Natural killer cell (primary cell): ENCODE results near the gene CPOX. TPM values are rescaled to one million over a fixed set of nuclear protein-coding genes. Genes with fewer than 3 reads are reported as not detected.
A peak's percentile ranks its signal among the peaks of the same experiment; 100 is the strongest.

Experiments
- ATAC-seq, 3 donors: fragments of 150-1000 bp in 2 of 3; fragments of 200-7000 bp in 1 of 3; cut with Tn5 transposase; 1 replicate in 1 of 3; 2 replicates in 2 of 3; pipeline ENCODE4 v1.10.0; 2021; ENCODE audit warnings: mild to moderate bottlenecking in 2 of 3, moderate library complexity in 2 of 3
- DNase-seq, 2 donors: peaks; one replicate each; pipeline versions ENCODE4 v3.0.0 to v3.0.0-alpha.2; 2013 to 2021; ENCODE audit warnings: mixed read lengths in 1 of 2
- H3K27ac ChIP-seq: one replicate; pipeline ENCODE4 v1.5.1; 2013; ENCODE audit warnings: mild to moderate bottlenecking, low read length
- H3K27me3 ChIP-seq: one replicate; pipeline ENCODE4 v1.6.1; 2013; ENCODE audit warnings: low read length; ENCODE audit not compliant: control insufficient read depth, insufficient read depth
- H3K36me3 ChIP-seq: one replicate; pipeline ENCODE4 v1.6.1; 2013; ENCODE audit warnings: low read length; ENCODE audit not compliant: control insufficient read depth, insufficient read depth
- H3K4me1 ChIP-seq: one replicate; pipeline ENCODE4 v1.6.1; 2013; ENCODE audit warnings: low read length; ENCODE audit not compliant: control insufficient read depth, insufficient read depth
- H3K4me3 ChIP-seq: one replicate; pipeline ENCODE4 v1.5.1; 2013; ENCODE audit warnings: low read length
- H3K9me3 ChIP-seq: one replicate; pipeline ENCODE4 v1.6.1; 2013; ENCODE audit warnings: low read length; ENCODE audit not compliant: control insufficient read depth, insufficient read depth
- H3K27ac Mint-ChIP-seq, 2 donors: one replicate each; pipeline ENCODE4 v1.8.0; 2022; ENCODE audit warnings: mild to moderate bottlenecking in 2 of 2, mixed read lengths in 2 of 2, moderate library complexity in 1 of 2
- H3K27me3 Mint-ChIP-seq, 2 donors: one replicate each; pipeline ENCODE4 v1.8.0; 2022; ENCODE audit warnings: low read depth in 2 of 2, mixed read lengths in 2 of 2
- H3K36me3 Mint-ChIP-seq: one replicate; pipeline ENCODE4 v1.8.0; 2022; ENCODE audit warnings: mixed read lengths
- H3K4me1 Mint-ChIP-seq, 2 donors: one replicate each; pipeline ENCODE4 v1.8.0; 2022; ENCODE audit warnings: mixed read lengths in 2 of 2
- H3K4me3 Mint-ChIP-seq: one replicate; pipeline ENCODE4 v1.8.0; 2022; ENCODE audit warnings: mild to moderate bottlenecking, moderate library complexity, mixed read lengths
- H3K9me3 Mint-ChIP-seq, 2 donors: one replicate each; pipeline ENCODE4 v1.8.0; 2022; ENCODE audit warnings: mixed read lengths in 2 of 2
- CTCF ChIP-seq: fragments of 200-600 bp; IDR thresholded peaks from one replicate; pipeline ENCODE4 v1.8.0; 2022; ENCODE audit warnings: antibody characterized with exemption
- WGBS: methylation state at CpG from one replicate; pipeline ENCODE4 v1.1.7; 2013; ENCODE audit warnings: missing lambda C conversion rate; ENCODE audit not compliant: insufficient coverage; 5-methylcytosine and 5-hydroxymethylcytosine counted together
- intact Hi-C: fragments of 100-400 bp; cut with micrococcal nuclease; formaldehyde crosslinking; loops from one replicate; pipeline ENCODE4 v1.14.2; 2022
- total RNA-seq, 4 donors: library from RNA; stranded (reverse); fragments of 120-200 nt in 1 of 4; gene quantifications; one replicate each; pipeline versions ENCODE4 v1.2.3 to v1.2.4, GENCODE V29; 2013 to 2022

CPOX gene
- total RNA-seq, 3 donors from 2014 or later (not counting 1 experiment from before 2014, with no cell fraction given) = 7.6 to 12.7 (median 12.2) TPM

- 100% methylated on average over 1 of the region's 2 CpGs for WGBS
- H3K9me3 Mint-ChIP-seq = no peaks in the 10 kb centered on the region
- intact Hi-C loops = no loop called here
- no peak for TF ChIP-seq CTCF
- peak overlapping the region in 1 of 2 donors; percentile 57 for H3K27ac Mint-ChIP-seq
- no peak for DNase-seq
- no peaks in the 10 kb centered on the region for H3K36me3 ChIP-seq
- H3K4me3 Mint-ChIP-seq = no peak overlapping the region
- H3K4me3 ChIP-seq = no peak overlapping the region
- ATAC-seq = no peak
- no peaks in the 10 kb centered on the region for H3K9me3 ChIP-seq
- H3K27ac ChIP-seq = no peak overlapping the region
- peaks cover 44 to 66% of the 10 kb centered on the region in 2 donors for H3K4me1 Mint-ChIP-seq
- H3K27me3 ChIP-seq = no peaks in the 10 kb centered on the region
- no peaks in the 10 kb centered on the region for H3K27me3 Mint-ChIP-seq
- peaks cover 34% of the 10 kb centered on the region for H3K4me1 ChIP-seq
- no peaks in the 10 kb centered on the region for H3K36me3 Mint-ChIP-seq
These were observed 39.7 kb downstream of the CPOX start for GRCh38 chr3:98553753-98554152.

- H3K4me3 ChIP-seq = no peak overlapping the region
- 86% methylated on average over 4 of the region's 6 CpGs for WGBS
- intact Hi-C loops = no loop called here
These were observed 40.3 kb downstream of the CPOX start for GRCh38 chr3:98553021-98553563.

GRCh38 chr3:98552232-98553020 is 41.0 kb downstream of the CPOX start:
- intact Hi-C loops = no loop called here
- Histone ChIP-seq H3K27ac (peak overlapping the region; percentile 4), H3K36me3 (no peaks in the 10 kb centered on the region)

More at GRCh38 chr3:98553021-98553563, 40.3 kb downstream of the CPOX start:
- H3K4me1 ChIP-seq = peaks cover 40% of the 10 kb centered on the region
- no peaks in the 10 kb centered on the region for H3K9me3 ChIP-seq
- Mint-ChIP-seq H3K9me3 (no peaks in the 10 kb centered on the region), H3K4me1 (peaks cover 48 to 65% of the 10 kb centered on the region in 2 donors), H3K36me3 (no peaks in the 10 kb centered on the region), H3K4me3 (peak overlapping the region; percentile 2), H3K27me3 (no peaks in the 10 kb centered on the region), H3K27ac (peak overlapping the region; percentile 45 to 57)
- peak overlapping the region; percentile 4 for H3K27ac ChIP-seq
- DNase-seq (peak in 1 of 2 donors; percentile 52), ATAC-seq (no peak)
- no peaks in the 10 kb centered on the region for H3K27me3 ChIP-seq
- no peaks in the 10 kb centered on the region for H3K36me3 ChIP-seq
- no peak for TF ChIP-seq CTCF

More at GRCh38 chr3:98552232-98553020, 41.0 kb downstream of the CPOX start:
- WGBS = 75% methylated on average over 2 of the region's 4 CpGs
- H3K4me3 ChIP-seq = no peak overlapping the region
- TF ChIP-seq CTCF = no peak
- Mint-ChIP-seq H3K27me3 (no peaks in the 10 kb centered on the region), H3K36me3 (no peaks in the 10 kb centered on the region), H3K27ac (peak overlapping the region; percentile 68 to 75), H3K9me3 (no peaks in the 10 kb centered on the region), H3K4me1 (peaks cover 43 to 61% of the 10 kb centered on the region in 2 donors), H3K4me3 (peak overlapping the region; percentile 2)
- no peak for ATAC-seq
- no peaks in the 10 kb centered on the region for H3K27me3 ChIP-seq
- DNase-seq = no peak
- peaks cover 40% of the 10 kb centered on the region for H3K4me1 ChIP-seq
- H3K9me3 ChIP-seq = no peaks in the 10 kb centered on the region
